ENCODE data around the gene DIP2C. TPM values are rescaled to one million over a fixed set of nuclear protein-coding genes. Genes with fewer than 3 reads are reported as not detected.
A peak's percentile ranks its signal among the peaks of the same experiment; 100 is the strongest.

The DIP2C gene
- total and polyA plus RNA-seq, 2 donors from 2014 or later: 6.2 to 22.6 TPM

DNA sequence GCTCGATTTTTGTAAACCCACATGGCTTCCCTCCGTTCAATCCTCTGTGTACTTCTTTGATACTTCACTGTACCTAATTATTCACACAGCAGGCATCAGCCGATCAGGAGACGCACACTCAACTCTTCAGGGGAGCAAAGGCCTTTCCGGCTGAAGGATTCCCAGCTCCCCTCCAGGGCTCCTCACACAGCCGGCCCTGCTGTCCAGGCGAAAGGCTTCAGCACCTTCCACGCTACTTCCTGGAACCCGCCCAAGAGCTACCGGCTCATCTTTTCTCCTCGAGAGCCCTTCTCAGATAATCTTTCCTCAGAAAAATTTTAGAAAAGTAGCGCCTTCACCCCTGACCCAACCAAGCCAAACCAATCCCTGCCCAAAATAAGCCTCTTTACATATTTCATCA lies 283.8 kb downstream of the DIP2C start:
- FAIRE-seq: no peak
- H3K4me1 ChIP-seq (ENCODE audit: control insufficient read depth in 2 of 3, insufficient read depth in 2 of 3, low read depth in 1 of 3, low read length in 3 of 3): no peaks in the 10 kb centered on the region
- intact Hi-C loops (cut with DNase I): no loop called here
- H3K9ac ChIP-seq (ENCODE audit: low read length in 3 of 3): no peak overlapping the region
- H3K27ac ChIP-seq (ENCODE audit: low read depth in 2 of 2, low read length in 2 of 2): no peak overlapping the region
- TF ChIP-seq CTCF (IDR thresholded peaks at IDR 0.05; ENCODE audit: borderline replicate concordance, extremely low read depth, insufficient read depth): no peak
- H3K27me3 ChIP-seq (ENCODE audit: control insufficient read depth, insufficient read depth, low read length): no peaks in the 10 kb centered on the region
- peak in 1 of 5 donors; percentile 31 for DNase-seq
- H3K4me3 ChIP-seq (ENCODE audit: low read length in 3 of 3): no peak overlapping the region
- H3K36me3 ChIP-seq (ENCODE audit: control insufficient read depth in 2 of 3, insufficient read depth in 3 of 3, low read length in 3 of 3): peaks cover 0 to 24% (median 10%) of the 10 kb centered on the region in 3 donors
- H3K9me3 ChIP-seq (ENCODE audit: control insufficient read depth in 2 of 3, insufficient read depth in 1 of 3, low read length in 3 of 3): no peaks in the 10 kb centered on the region

GRCh38 chr10:404991-405390 lies 284.5 kb downstream of the DIP2C start:
- Histone ChIP-seq H3K36me3 (ENCODE audit: control insufficient read depth in 2 of 3, insufficient read depth in 3 of 3, low read length in 3 of 3) (peaks cover 0 to 24% (median 10%) of the 10 kb centered on the region in 3 donors), H3K9ac (ENCODE audit: low read length in 3 of 3) (no peak overlapping the region), H3K27me3 (ENCODE audit: control insufficient read depth, insufficient read depth, low read length) (no peaks in the 10 kb centered on the region), H3K4me1 (ENCODE audit: control insufficient read depth in 2 of 3, insufficient read depth in 2 of 3, low read depth in 1 of 3, low read length in 3 of 3) (no peaks in the 10 kb centered on the region), H3K4me3 (ENCODE audit: low read length in 3 of 3) (no peak overlapping the region), H3K27ac (ENCODE audit: low read depth in 2 of 2, low read length in 2 of 2) (no peak overlapping the region), H3K9me3 (ENCODE audit: control insufficient read depth in 2 of 3, insufficient read depth in 1 of 3, low read length in 3 of 3) (no peaks in the 10 kb centered on the region)
- intact Hi-C loops (cut with DNase I): no loop called here
- no peak for TF ChIP-seq CTCF (IDR thresholded peaks at IDR 0.05; ENCODE audit: borderline replicate concordance, extremely low read depth, insufficient read depth)
- DNase-seq (no peak), FAIRE-seq (no peak)

- TF ChIP-seq CTCF (IDR thresholded peaks at IDR 0.05; ENCODE audit: borderline replicate concordance, extremely low read depth, insufficient read depth): no peak
- Histone ChIP-seq H3K4me1 (ENCODE audit: control insufficient read depth in 2 of 3, insufficient read depth in 2 of 3, low read depth in 1 of 3, low read length in 3 of 3) (no peaks in the 10 kb centered on the region), H3K27ac (ENCODE audit: low read depth in 2 of 2, low read length in 2 of 2) (no peak overlapping the region), H3K9ac (ENCODE audit: low read length in 3 of 3) (no peak overlapping the region), H3K4me3 (ENCODE audit: low read length in 3 of 3) (no peak overlapping the region), H3K36me3 (ENCODE audit: control insufficient read depth in 2 of 3, insufficient read depth in 3 of 3, low read length in 3 of 3) (peaks cover 0 to 30% (median 10%) of the 10 kb centered on the region in 3 donors), H3K27me3 (ENCODE audit: control insufficient read depth, insufficient read depth, low read length) (no peaks in the 10 kb centered on the region), H3K9me3 (ENCODE audit: control insufficient read depth in 2 of 3, insufficient read depth in 1 of 3, low read length in 3 of 3) (no peaks in the 10 kb centered on the region)
- intact Hi-C loops (cut with DNase I): no loop called here
- DNase-seq (no peak), FAIRE-seq (no peak)
Measured at GRCh38 chr10:404346-404745, 285.1 kb downstream of the DIP2C start.

- H3K9ac ChIP-seq (ENCODE audit: low read length in 3 of 3): no peak overlapping the region
- intact Hi-C loops (cut with DNase I): no loop called here
- FAIRE-seq: no peak
Measured at GRCh38 chr10:398954-399353, 290.5 kb downstream of the DIP2C start.

More at GRCh38 chr10:398954-399353, 290.5 kb downstream of the DIP2C start:
- Histone ChIP-seq H3K27me3 (ENCODE audit: control insufficient read depth, insufficient read depth, low read length) (no peaks in the 10 kb centered on the region), H3K36me3 (ENCODE audit: control insufficient read depth in 2 of 3, insufficient read depth in 3 of 3, low read length in 3 of 3) (peaks cover 0 to 9% (median 2%) of the 10 kb centered on the region in 3 donors), H3K27ac (ENCODE audit: low read depth in 2 of 2, low read length in 2 of 2) (no peak overlapping the region), H3K4me1 (ENCODE audit: control insufficient read depth in 2 of 3, insufficient read depth in 2 of 3, low read depth in 1 of 3, low read length in 3 of 3) (no peaks in the 10 kb centered on the region), H3K4me3 (ENCODE audit: low read length in 3 of 3) (no peak overlapping the region), H3K9me3 (ENCODE audit: control insufficient read depth in 2 of 3, insufficient read depth in 1 of 3, low read length in 3 of 3) (no peaks in the 10 kb centered on the region)
- no peak for TF ChIP-seq CTCF (IDR thresholded peaks at IDR 0.05; ENCODE audit: borderline replicate concordance, extremely low read depth, insufficient read depth)
- no peak for DNase-seq

Data from kidney (tissue), 14 donors.